GM10266 (cell line): ENCODE measurements around the gene P3H1.

Experiments used
- DNase-seq: peaks from one replicate; pipeline ENCODE4 v3.0.0; 2012; ENCODE audit errors: extremely low spot score
- CTCF ChIP-seq: IDR thresholded peaks from 2 replicates; pipeline ENCODE4 v1.5.1; 2012; ENCODE audit warnings: mild to moderate bottlenecking, low read depth; ENCODE audit not compliant: control insufficient read depth, insufficient read depth; ENCODE audit errors: missing control alignments

P3H1 gene

GRCh38 chr1:42698081-42698813, 68.6 kb downstream of the P3H1 start:
- DNase-seq: no peak
- no peak for TF ChIP-seq CTCF
